Measurements from ENCODE around the gene HBP1.
A peak's percentile ranks its signal among the peaks of the same experiment; 100 is the strongest.
"Not testable (repeated sequence)": the region's sequence is repeated elsewhere in the genome, so short reads cannot be mapped to it uniquely, and the experiment has no call there.

HBP1 gene

GRCh38 chr7:107155726-107156125 lies 13.1 kb upstream of the HBP1 start:
- not testable (repeated sequence) for DNase-seq (ENCODE audit: low read depth, low spot score)

- DNase-seq (ENCODE audit: low read depth, low spot score), result no peak
Observed at GRCh38 chr7:107157091-107157490, 11.7 kb upstream of the HBP1 start.

- no peak for DNase-seq (ENCODE audit: low read depth, low spot score)
Observed at GRCh38 chr7:107158028-107158427, 10.8 kb upstream of the HBP1 start.

GRCh38 chr7:107160389-107160788 lies 8.4 kb upstream of the HBP1 start:
- DNase-seq (ENCODE audit: low read depth, low spot score), result no peak

DNA sequence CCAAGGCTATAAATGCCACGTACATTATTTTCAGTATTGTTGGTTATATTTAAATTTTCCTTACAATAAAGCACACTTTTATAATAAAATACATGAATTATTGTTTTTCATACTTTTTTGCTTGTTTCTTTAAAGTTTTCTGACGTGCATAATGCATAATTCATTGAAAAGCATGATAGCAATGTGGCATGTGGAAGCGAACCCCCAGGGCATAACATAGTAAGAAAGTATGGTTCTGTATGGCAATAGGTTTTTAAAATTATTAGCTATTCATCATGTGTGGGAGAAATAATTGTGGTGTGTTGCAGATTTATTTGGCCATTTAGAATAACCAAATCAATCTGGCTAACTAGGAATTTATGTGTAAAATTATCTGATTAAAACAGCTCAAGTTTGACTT lies 7.4 kb upstream of the HBP1 start:
- DNase-seq (ENCODE audit: low read depth, low spot score), result no peak

DNA sequence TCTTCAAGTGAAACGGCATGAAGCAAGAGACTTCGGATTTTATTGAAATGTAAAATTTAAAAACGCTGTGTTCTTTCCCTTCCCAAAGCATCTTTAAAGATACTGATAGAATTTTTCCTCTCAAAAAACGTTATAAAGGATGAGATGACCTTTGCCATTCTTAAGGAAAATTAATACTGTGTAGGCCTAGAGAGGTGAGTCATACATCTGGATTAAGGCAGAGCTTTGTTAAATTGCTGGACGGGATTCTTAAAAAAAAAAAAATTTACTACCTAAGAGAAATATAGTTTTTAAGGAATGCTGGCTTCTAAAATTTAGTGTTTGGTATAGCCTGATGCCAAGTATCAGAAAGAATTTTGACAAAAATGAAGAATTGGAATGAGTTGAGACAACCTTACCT lies 6.3 kb upstream of the HBP1 start:
- DNase-seq (ENCODE audit: low read depth, low spot score), result no peak

DNA sequence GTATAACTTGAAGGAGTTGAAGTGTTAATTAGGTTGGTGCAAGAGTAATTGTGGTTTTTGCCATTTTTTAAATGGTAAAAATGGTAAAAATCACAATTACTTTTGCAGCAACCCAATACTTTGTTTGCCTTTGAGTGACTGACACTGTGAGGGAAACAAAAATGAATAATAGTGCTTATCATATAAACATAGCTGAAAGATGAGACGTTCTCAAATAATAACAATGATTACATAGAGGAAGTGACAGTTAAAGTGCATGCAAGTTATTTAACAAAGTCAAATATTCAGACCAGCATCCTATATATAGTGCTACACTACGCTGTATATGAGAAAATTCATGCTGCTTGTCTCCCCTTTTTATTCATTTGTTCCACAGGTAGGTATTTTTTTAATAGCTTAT lies 4.7 kb upstream of the HBP1 start:
- no peak for DNase-seq (ENCODE audit: low read depth, low spot score)

DNA sequence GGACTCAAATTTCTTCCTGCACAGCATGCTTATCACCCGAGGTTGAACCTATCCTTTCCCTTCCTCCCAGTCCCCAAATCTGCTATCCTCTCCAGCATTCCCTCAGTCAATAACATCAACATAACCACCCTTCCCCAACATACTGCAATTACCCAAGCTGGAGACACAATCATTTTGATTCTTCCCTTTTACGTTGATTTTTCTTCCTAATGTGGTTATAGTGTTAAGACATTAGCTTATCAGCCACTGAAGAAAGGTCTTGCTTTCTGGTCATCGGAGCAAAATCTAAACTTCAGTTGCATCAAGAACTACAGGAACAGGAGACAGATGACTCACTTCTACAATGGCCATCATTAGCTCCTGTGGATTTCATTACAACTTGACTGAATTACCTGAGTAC lies 3.5 kb upstream of the HBP1 start:
- DNase-seq (ENCODE audit: low read depth, low spot score), result no peak

- DNase-seq (ENCODE audit: low read depth, low spot score), result no peak
Observed at GRCh38 chr7:107166736-107167426, 1.9 kb upstream of the HBP1 start.

GRCh38 chr7:107167483-107168232 lies 1.1 kb upstream of the HBP1 start:
- DNase-seq (ENCODE audit: low read depth, low spot score), result no peak

GRCh38 chr7:107169120-107170050 lies 582 bp downstream of the HBP1 start:
- DNase-seq (ENCODE audit: low read depth, low spot score), result peak; percentile 97

- no peak for DNase-seq (ENCODE audit: low read depth, low spot score)
Observed at GRCh38 chr7:107170051-107170915, 1.5 kb downstream of the HBP1 start.

GRCh38 chr7:107171496-107171895 lies 2.7 kb downstream of the HBP1 start:
- DNase-seq (ENCODE audit: low read depth, low spot score), result no peak

DNA sequence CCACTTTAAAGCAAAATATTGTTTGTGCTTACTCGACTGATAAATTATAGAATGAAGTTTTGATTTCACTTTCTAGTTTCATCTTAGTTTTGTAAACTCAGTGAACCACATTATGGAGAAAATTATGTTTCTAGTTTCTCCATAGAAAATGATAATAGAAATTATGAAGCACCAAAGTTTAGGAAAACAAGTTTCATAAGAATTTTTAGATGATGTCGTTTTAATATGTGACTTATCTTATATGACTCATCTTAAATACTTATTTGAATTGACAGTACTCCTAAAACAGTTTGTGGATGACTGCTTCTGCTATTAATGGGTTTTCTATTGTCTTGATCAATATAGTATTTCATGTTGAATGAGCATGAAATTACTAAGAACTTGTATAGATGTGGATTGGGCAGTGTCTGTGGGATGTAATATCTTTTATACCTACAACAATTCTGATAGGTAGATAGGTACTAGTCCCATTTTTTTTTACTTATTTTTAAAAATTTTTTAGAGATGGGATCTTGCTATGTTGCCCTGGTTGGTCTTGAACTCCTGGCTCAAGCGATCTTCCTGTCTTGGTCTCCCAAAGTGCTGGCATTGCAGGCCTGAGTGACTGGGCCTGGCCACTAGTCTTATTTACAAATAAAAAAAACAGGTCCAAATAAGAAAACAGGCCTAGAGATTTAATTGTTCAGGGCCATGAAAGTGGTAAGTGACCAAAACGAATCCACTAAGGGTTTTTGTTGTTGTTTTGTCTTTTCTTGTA lies 3.7 kb downstream of the HBP1 start:
- DNase-seq (ENCODE audit: low read depth, low spot score), result no peak

DNA sequence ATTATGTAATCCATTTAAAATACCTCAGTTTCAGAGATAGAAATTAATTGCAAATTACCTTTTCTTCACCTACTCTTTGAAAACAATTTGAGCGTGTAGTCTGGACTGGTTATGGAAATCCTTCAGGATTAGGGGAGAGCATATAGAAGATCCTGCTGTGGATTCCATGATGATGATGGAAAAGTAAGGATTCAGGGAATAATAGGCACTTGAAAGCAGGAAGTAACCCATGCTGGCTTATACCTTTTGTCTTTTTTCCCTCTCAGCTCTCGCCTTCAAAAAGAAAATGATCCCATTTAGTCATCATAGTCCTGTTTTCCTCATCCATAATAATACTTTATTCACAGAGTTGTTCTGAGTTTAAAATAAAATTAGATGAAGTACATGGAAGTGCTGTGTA lies 4.4 kb downstream of the HBP1 start:
- no peak for DNase-seq (ENCODE audit: low read depth, low spot score)

- DNase-seq (ENCODE audit: low read depth, low spot score), result no peak
Observed at GRCh38 chr7:107173691-107174406, 5.0 kb downstream of the HBP1 start.

- no peak for DNase-seq (ENCODE audit: low read depth, low spot score)
Observed at GRCh38 chr7:107179326-107180164, 10.7 kb downstream of the HBP1 start.

- DNase-seq (ENCODE audit: low read depth, low spot score), result no peak
Observed at GRCh38 chr7:107180378-107180777, 11.6 kb downstream of the HBP1 start.

DNA sequence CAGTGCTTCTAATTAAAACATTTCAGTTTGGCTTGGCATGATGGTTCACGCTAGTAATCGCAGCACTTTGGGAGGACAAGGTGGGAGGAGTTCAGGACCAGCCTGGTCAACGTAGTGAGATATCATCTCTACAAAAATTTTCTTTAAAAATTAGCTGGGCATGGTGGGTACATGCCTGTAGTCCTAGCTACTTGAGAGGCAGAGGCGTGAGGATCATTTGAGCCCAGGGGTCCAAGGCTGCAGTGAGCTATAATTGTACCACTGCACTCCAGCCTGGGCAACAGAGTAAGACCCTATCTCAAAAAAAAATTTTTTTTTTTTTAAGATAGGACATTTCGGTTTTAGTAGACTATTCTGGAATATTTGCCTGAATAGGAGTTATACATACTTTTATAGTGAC lies 12.4 kb downstream of the HBP1 start:
- DNase-seq (ENCODE audit: low read depth, low spot score), result no peak
